K562 (cell line): ENCODE results near the gene SPATS2L.

Experiments used
- NFYB ChIP-seq: IDR thresholded peaks from 2 replicates; pipeline ENCODE4 v1.6.1; 2011; ENCODE audit warnings: mild to moderate bottlenecking, moderate library complexity; ENCODE audit not compliant: insufficient read length; ENCODE audit errors: extremely low read depth
- SMAD1 ChIP-seq: fragments of 150-350 bp; IDR thresholded peaks from 2 replicates; pipeline ENCODE4 v1.6.1; 2014; ENCODE audit warnings: low read length, low read depth; ENCODE audit not compliant: partially characterized antibody
- TF ChIP-seq, protein P1 (sequence below): fragments of 450-650 bp; IDR thresholded peaks from 2 replicates; pipeline ENCODE4 v1.6.1; 2016

DNA sequence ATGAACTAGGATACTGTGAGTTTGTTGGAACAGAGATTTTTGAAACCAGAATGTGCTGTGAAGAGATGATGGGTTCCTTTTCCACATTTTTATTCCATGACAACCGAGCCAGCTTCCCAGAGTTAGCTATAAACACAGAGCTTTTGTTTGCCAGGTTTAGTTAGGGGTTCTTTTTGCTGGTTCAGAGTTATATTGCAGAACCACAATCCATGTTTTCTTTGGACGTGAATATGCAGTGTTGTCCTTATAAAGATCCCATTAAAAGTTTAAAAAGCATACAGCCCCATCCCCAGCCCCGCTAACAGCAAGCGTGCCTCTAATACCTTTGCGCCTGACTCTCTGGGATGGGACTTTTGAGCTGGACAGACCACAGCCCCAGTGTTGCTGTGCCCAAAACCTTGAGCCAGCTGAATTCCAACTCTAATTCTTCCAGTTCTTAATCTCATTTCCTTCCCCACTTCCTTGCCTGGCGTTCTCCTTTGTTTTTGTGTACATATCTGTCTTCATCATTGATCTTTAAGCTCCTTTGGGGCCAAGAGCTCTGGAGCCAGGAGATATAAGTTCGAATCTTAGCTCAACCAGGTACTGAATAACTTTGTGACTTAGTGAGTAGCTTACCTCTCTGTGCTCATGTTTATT, 72.3 kb downstream of the SPATS2L start:
- no peak for TF ChIP-seq NFYB
- TF ChIP-seq, protein P1, sequence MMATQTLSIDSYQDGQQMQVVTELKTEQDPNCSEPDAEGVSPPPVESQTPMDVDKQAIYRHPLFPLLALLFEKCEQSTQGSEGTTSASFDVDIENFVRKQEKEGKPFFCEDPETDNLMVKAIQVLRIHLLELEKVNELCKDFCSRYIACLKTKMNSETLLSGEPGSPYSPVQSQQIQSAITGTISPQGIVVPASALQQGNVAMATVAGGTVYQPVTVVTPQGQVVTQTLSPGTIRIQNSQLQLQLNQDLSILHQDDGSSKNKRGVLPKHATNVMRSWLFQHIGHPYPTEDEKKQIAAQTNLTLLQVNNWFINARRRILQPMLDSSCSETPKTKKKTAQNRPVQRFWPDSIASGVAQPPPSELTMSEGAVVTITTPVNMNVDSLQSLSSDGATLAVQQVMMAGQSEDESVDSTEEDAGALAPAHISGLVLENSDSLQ: no peak
- no peak for TF ChIP-seq SMAD1
